ENCODE results near the gene GTPBP3. TPM values are rescaled to one million over a fixed set of nuclear protein-coding genes. Genes with fewer than 3 reads are reported as not detected.

The GTPBP3 gene
- total and polyA plus RNA-seq, 9 of the 15 experiments (the other 6 are each of a cell fraction or from before 2014, with no cell fraction given): 4.9 to 124 (median 22.6) TPM

DNA sequence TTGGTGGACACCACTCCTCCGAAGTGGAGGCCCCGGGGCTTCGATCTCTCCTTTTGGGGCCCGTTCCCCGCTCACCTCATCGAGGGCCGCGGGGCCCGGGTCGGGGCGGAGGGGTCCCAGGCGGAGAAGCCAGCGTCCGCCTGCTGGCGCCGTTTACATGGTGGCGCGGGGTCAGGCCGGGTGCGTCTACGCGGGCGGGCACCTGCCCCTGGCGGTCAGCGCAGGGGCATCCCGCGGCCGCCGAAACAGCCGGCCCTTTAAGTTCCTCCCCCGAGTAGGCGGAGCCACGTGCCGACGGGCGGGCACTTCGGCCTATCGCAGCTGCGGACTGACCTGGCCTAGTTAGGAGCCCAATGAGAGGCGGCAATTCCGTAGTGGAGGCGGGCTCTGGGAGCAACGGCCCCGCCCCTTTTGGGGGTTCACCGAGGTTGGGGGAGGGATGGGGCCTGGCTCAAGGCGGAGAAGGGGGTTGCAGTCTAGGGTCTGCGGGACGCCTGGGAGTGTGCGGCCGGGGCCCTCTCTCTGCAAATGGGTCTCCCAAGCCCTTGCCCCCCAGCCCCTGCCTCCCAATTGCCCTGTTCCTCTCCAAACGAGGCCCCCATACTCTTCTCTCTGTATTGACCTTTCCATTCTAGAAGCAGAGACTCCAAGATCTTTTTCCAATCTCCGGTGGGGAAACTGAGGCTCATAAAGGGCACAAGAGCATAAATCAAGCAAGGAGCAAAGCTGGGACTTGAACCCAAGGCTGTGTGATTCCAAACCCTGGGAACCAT, 34.0 kb upstream of the GTPBP3 start, which contains the start of gene ABHD8 (continued):
- TF ChIP-seq, protein P1, sequence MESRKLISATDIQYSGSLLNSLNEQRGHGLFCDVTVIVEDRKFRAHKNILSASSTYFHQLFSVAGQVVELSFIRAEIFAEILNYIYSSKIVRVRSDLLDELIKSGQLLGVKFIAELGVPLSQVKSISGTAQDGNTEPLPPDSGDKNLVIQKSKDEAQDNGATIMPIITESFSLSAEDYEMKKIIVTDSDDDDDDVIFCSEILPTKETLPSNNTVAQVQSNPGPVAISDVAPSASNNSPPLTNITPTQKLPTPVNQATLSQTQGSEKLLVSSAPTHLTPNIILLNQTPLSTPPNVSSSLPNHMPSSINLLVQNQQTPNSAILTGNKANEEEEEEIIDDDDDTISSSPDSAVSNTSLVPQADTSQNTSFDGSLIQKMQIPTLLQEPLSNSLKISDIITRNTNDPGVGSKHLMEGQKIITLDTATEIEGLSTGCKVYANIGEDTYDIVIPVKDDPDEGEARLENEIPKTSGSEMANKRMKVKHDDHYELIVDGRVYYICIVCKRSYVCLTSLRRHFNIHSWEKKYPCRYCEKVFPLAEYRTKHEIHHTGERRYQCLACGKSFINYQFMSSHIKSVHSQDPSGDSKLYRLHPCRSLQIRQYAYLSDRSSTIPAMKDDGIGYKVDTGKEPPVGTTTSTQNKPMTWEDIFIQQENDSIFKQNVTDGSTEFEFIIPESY (CRISPR knock-in tag; IDR thresholded peaks at IDR 0.05): no peak
- TF ChIP-seq, protein P2, sequence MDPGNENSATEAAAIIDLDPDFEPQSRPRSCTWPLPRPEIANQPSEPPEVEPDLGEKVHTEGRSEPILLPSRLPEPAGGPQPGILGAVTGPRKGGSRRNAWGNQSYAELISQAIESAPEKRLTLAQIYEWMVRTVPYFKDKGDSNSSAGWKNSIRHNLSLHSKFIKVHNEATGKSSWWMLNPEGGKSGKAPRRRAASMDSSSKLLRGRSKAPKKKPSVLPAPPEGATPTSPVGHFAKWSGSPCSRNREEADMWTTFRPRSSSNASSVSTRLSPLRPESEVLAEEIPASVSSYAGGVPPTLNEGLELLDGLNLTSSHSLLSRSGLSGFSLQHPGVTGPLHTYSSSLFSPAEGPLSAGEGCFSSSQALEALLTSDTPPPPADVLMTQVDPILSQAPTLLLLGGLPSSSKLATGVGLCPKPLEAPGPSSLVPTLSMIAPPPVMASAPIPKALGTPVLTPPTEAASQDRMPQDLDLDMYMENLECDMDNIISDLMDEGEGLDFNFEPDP (CRISPR knock-in tag; IDR thresholded peaks at IDR 0.05): no peak
- TF ChIP-seq, protein P3, sequence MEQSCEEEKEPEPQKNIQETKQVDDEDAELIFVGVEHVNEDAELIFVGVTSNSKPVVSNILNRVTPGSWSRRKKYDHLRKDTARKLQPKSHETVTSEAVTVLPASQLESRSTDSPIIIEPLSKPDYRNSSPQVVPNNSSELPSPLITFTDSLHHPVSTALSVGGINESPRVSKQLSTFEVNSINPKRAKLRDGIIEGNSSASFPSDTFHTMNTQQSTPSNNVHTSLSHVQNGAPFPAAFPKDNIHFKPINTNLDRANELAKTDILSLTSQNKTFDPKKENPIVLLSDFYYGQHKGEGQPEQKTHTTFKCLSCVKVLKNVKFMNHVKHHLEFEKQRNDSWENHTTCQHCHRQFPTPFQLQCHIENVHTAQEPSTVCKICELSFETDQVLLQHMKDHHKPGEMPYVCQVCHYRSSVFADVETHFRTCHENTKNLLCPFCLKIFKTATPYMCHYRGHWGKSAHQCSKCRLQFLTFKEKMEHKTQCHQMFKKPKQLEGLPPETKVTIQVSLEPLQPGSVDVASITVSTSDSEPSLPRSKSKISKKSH (CRISPR knock-in tag; IDR thresholded peaks at IDR 0.05): no peak
- TF ChIP-seq RBM22 (IDR thresholded peaks at IDR 0.05; ENCODE audit: low read depth, low read length, poor library complexity, severe bottlenecking): peak; percentile 60
- TF ChIP-seq DDX20 (tag; IDR thresholded peaks at IDR 0.05; ENCODE audit: low read depth): no peak
- TF ChIP-seq POLR2AphosphoS5 (IDR thresholded peaks at IDR 0.05; ENCODE audit: control insufficient read depth, insufficient read depth, low read depth, low read length): no peak
- TF ChIP-seq ZNF77 (CRISPR knock-in tag; IDR thresholded peaks at IDR 0.05): no peak
- TF ChIP-seq CREM (IDR thresholded peaks at IDR 0.05; ENCODE audit: low read depth): peak; percentile 91
- no peak for TF ChIP-seq CBFB (CRISPR knock-in tag; IDR thresholded peaks at IDR 0.05)
- TF ChIP-seq TAF15 (IDR thresholded peaks at IDR 0.05; ENCODE audit: low read depth, low read length): no peak
- TF ChIP-seq ZNF224 (CRISPR knock-in tag; IDR thresholded peaks at IDR 0.05): no peak
- no peak for TF ChIP-seq LARP7 (IDR thresholded peaks at IDR 0.05)
- TF ChIP-seq ATF1 (CRISPR knock-in tag; IDR thresholded peaks at IDR 0.05): peak; percentile 26; the same call in 1 of the 2 replicates
- peak; percentile 82 for TF ChIP-seq ATF1 (tag; IDR thresholded peaks at IDR 0.05)
- no peak for TF ChIP-seq ZNF584 (CRISPR knock-in tag; IDR thresholded peaks at IDR 0.05; ENCODE audit: low read depth)
- TF ChIP-seq NCOA2 (IDR thresholded peaks at IDR 0.05; ENCODE audit: partially characterized antibody in 2 of 2): no peak
- TF ChIP-seq SP2 (IDR thresholded peaks at IDR 0.05; ENCODE audit: extremely low read depth, low read depth, low read length, poor library complexity, severe bottlenecking): peak; percentile 87
- no peak for TF ChIP-seq XRCC4 (IDR thresholded peaks at IDR 0.05; ENCODE audit: extremely low read depth, insufficient read depth, insufficient read length)
- TF ChIP-seq CSDE1 (IDR thresholded peaks at IDR 0.05): no peak
- TF ChIP-seq, protein P4, sequence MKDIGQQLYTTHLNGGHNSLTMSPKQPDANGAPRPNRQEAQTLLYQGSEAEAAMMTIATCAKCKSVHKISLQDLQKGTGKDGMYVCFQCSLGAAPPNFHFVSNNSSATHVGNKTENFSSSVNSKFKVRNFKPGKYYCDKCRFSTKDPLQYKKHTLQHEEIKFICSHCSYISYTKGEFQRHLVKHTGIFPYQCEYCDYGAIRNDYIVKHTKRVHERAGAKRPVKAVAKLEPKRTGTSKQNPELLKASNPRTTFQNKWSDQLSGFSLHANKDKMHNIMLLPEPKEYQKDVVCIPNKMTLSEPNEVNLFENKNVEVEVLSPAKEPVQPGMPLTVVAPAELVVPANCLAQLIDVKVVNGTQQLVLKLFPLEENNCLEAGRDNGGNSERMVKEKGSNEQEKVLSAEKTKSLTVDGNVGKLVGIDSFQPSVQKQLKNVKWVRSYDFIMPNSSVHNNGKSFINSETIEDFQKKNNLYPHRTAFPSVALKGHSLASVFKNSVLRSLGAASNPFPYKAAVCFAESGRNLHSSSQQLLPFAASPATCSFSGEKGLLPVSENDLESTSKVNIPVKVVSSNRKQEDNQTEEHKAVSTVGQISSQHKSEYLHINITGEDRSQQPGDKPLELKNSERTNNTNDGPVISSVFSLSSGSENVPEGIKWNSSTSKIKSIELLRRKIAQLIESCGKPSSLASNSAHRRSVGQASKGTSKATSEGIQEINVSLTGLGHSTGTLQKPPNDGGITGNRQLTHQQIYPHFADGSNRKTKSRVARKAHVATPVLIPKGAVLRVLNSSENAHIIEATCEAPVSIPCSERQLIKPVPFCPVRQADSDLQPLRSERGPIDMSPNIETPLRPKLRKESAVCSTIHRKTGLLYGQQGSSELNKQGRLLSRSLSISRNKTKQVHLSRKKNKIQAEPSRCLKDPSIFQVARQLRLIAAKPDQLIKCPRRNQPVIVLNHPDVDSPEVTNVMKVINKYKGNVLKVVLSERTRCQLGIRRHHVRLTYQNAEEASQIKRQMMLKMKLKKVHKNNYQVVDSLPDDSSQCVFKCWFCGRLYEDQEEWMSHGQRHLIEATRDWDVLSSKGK (CRISPR knock-in tag; IDR thresholded peaks at IDR 0.05): no peak
- TF ChIP-seq L3MBTL2 (IDR thresholded peaks at IDR 0.05): peak; percentile 76
